HCT116 (cell line): ENCODE data around the gene HYLS1. TPM values are rescaled to one million over a fixed set of nuclear protein-coding genes. Genes with fewer than 3 reads are reported as not detected.
A peak's percentile ranks its signal among the peaks of the same experiment; 100 is the strongest.

Experiments used
- ATAC-seq: fragments of 200-7000 bp; cut with Tn5 transposase; 2 replicates; pipeline ENCODE4 v1.9.1; 2020; ENCODE audit warnings: mild to moderate bottlenecking, moderate library complexity
- BruUV-seq: library from RNA; stranded (reverse); fragments of 400-500 nt; replicated peaks from 2 replicates; lab custom pipeline; 2021; lab: Mats Ljungman, UMichigan
- CTCF ChIA-PET: fragments of 300-600 bp; sonication (Branson Sonifier 250); formaldehyde crosslinking; loops from one replicate; lab custom pipeline; 2021; ENCODE audit warnings: antibody characterized with exemption; lab: Charles Lee
- POLR2A ChIA-PET: fragments of 300-600, 350-600 bp; sonication (Branson Sonifier 250); formaldehyde crosslinking; loops from one replicate; lab custom pipeline; 2021; ENCODE audit warnings: antibody characterized with exemption; lab: Charles Lee
- RAD21 ChIA-PET, 2 experiments: fragments of 300-600 bp; sonication (Branson Sonifier 250); formaldehyde crosslinking; loops; one replicate each; lab custom pipeline; 2023; ENCODE audit warnings: low total read pairs in 2 of 2; ENCODE audit not compliant: uncharacterized antibody in 2 of 2, unreplicated experiment in 2 of 2, low non-redundant PET in 1 of 2; lab: Charles Lee
- DNase-seq: peaks from one replicate; pipeline ENCODE4 v3.0.0-alpha.2; 2010; ENCODE audit warnings: low read depth, low spot score
- H2AFZ ChIP-seq: fragments of 200-600 bp; shearing (Covaris generic), sonication (generic); 2 replicates; pipeline ENCODE4 v1.6.1; 2017; ENCODE audit warnings: low read depth, mixed run types, mixed read lengths, antibody characterized with exemption, low read length; ENCODE audit not compliant: poor library complexity, severe bottlenecking
- H3K27ac ChIP-seq: 2 replicates; pipeline ENCODE4 v1.5.1; 2012; ENCODE audit warnings: low read depth, low read length
- H3K27me3 ChIP-seq: fragments of 200-600 bp; sonication (generic); 2 replicates; pipeline ENCODE4 v1.6.1; 2016; ENCODE audit warnings: mixed run types, low read length, mixed read lengths; ENCODE audit not compliant: insufficient read depth
- H3K36me3 ChIP-seq, 2 experiments: fragments of 200-500 bp in 1 of 2; fragments of 200-600 bp in 1 of 2; sonication (Bioruptor generic) in 1 of 2; sonication (generic) in 1 of 2; 2 replicates each; pipeline versions ENCODE4 v1.5.1 to v1.6.1; 2014 to 2016; ENCODE audit warnings: low read length in 2 of 2, inconsistent platforms in 1 of 2, mixed read lengths in 1 of 2, mixed run types in 1 of 2; ENCODE audit not compliant: insufficient read depth in 2 of 2, control insufficient read depth in 1 of 2
- H3K4me1 ChIP-seq, 2 experiments: fragments of 200-600 bp in 1 of 2; sonication (generic) in 1 of 2; 2 replicates each; pipeline versions ENCODE4 v1.5.1 to v1.6.1; 2012 to 2017; ENCODE audit warnings: low read length in 2 of 2, inconsistent platforms in 1 of 2, mild to moderate bottlenecking in 1 of 2, mixed read lengths in 1 of 2, mixed run types in 1 of 2, moderate library complexity in 1 of 2; ENCODE audit not compliant: insufficient read depth in 2 of 2, control insufficient read depth in 1 of 2
- H3K4me2 ChIP-seq: fragments of 200-600 bp; sonication (generic); 2 replicates; pipeline ENCODE4 v1.6.1; 2017; ENCODE audit warnings: mixed run types, low read length, mixed read lengths
- H3K4me3 ChIP-seq, 2 experiments: fragments of 200-600 bp in 1 of 2; sonication (generic) in 1 of 2; replicated peaks in 1 of 2; 2 replicates each; pipeline ENCODE4 v1.5.1; 2011 to 2016; ENCODE audit warnings: low read length in 2 of 2, control low read depth in 1 of 2, low read depth in 1 of 2, mild to moderate bottlenecking in 1 of 2, mixed read lengths in 1 of 2, mixed run types in 1 of 2
- H3K79me2 ChIP-seq: fragments of 200-600 bp; sonication (generic); 2 replicates; pipeline ENCODE4 v1.6.1; 2017; ENCODE audit warnings: mild to moderate bottlenecking, mixed run types, low read length, moderate library complexity, mixed read lengths; ENCODE audit not compliant: insufficient read depth
- H3K9ac ChIP-seq: fragments of 200-600 bp; sonication (generic); 2 replicates; pipeline ENCODE4 v1.6.1; 2016; ENCODE audit warnings: low read length, mixed read lengths
- H3K9me2 ChIP-seq: fragments of 200-600 bp; sonication (generic), shearing (Covaris generic); 2 replicates; pipeline ENCODE4 v1.6.1; 2017; ENCODE audit warnings: mixed run types, mild to moderate bottlenecking, moderate library complexity; ENCODE audit not compliant: insufficient read depth
- H3K9me3 ChIP-seq, 2 experiments: fragments of 200-500 bp in 1 of 2; fragments of 200-600 bp in 1 of 2; sonication (Bioruptor generic) in 1 of 2; sonication (generic) in 1 of 2; 2 replicates each; pipeline ENCODE4 v1.6.1; 2014 to 2017; ENCODE audit warnings: low read length in 2 of 2, mixed read lengths in 2 of 2, inconsistent platforms in 1 of 2, low read depth in 1 of 2, mild to moderate bottlenecking in 1 of 2, mixed run types in 1 of 2, moderate library complexity in 1 of 2; ENCODE audit not compliant: control insufficient read depth in 1 of 2, insufficient read depth in 1 of 2
- H4K20me1 ChIP-seq: fragments of 200-600 bp; sonication (generic), shearing (Covaris generic); 2 replicates; pipeline ENCODE4 v1.6.1; 2017; ENCODE audit warnings: mixed run types, mild to moderate bottlenecking, moderate library complexity; ENCODE audit not compliant: insufficient read depth
- EZH2phosphoT487 ChIP-seq: fragments of 200-600 bp; IDR thresholded peaks from 2 replicates; pipeline ENCODE4 v1.6.1; 2018; ENCODE audit warnings: antibody characterized with exemption, borderline replicate concordance
- RAD21 ChIP-seq: IDR thresholded peaks from 2 replicates; pipeline ENCODE4 v1.6.1; 2012; ENCODE audit warnings: low read depth, mild to moderate bottlenecking
- YY1 ChIP-seq: IDR thresholded peaks from 2 replicates; pipeline ENCODE4 v1.6.1; 2011; ENCODE audit warnings: low read length, low read depth, moderate library complexity, mild to moderate bottlenecking; ENCODE audit not compliant: insufficient replicate concordance; ENCODE audit errors: extremely low read depth
- intact Hi-C: fragments of 100-400 bp; cut with micrococcal nuclease; formaldehyde crosslinking; loops from 2 replicates; pipeline ENCODE4 v1.10.0; 2022
- total RNA-seq: library from RNA; stranded (reverse); gene quantifications from one replicate; pipeline ENCODE4 v1.2.1, GENCODE V29; 2021; ENCODE audit not compliant: unreplicated experiment
- TF ChIP-seq, protein P1 (sequence below), 3 experiments: fragments of 200-600 bp in 1 of 3; sonication (generic) in 1 of 3; IDR thresholded peaks in 2 of 3; conservative IDR thresholded peaks in 1 of 3; 2 replicates each; pipeline ENCODE4 v1.5.1; 2012 to 2017; ENCODE audit warnings: low read depth in 2 of 3, low read length in 2 of 3, antibody characterized with exemption in 1 of 3, borderline replicate concordance in 1 of 3, control low read depth in 1 of 3, mild to moderate bottlenecking in 1 of 3, mixed read lengths in 1 of 3, mixed run types in 1 of 3, moderate library complexity in 1 of 3; ENCODE audit not compliant: insufficient read depth in 1 of 3

Gene HYLS1
- total RNA-seq, 1 experiment from 2014 or later: 18.9 TPM

- Histone ChIP-seq H3K36me3 (no peaks in the 10 kb centered on the region), H3K27ac (no peak overlapping the region), H2AFZ (peak overlapping the region; percentile 52), H3K9me3 (no peaks in the 10 kb centered on the region), H4K20me1 (no peaks in the 10 kb centered on the region), H3K9ac (no peak overlapping the region), H3K79me2 (no peaks in the 10 kb centered on the region), H3K4me1 (peaks cover 7 to 22% of the 10 kb centered on the region in 2 experiments), H3K27me3 (no peaks in the 10 kb centered on the region), H3K9me2 (no peaks in the 10 kb centered on the region)
- CTCF ChIA-PET: interaction anchor here (0.7 to 1.9 kb wide), 3 partner anchors 10 to 253 kb away, joined by 3 to 19 read pairs (median 3); no protein-coding TSS in a partner anchor
- no TSS peak for BruUV-seq
- intact Hi-C loops: loop anchor here (1.0 to 5.0 kb wide), 2 partner anchors 120 to 252 kb away; partner anchors contain the start of gene CDON
- ATAC-seq: peak; percentile 97
- TF ChIP-seq EZH2phosphoT487 (no peak), YY1 (peak; percentile 15), RAD21 (peak; percentile 70)
- TF ChIP-seq, protein P1, sequence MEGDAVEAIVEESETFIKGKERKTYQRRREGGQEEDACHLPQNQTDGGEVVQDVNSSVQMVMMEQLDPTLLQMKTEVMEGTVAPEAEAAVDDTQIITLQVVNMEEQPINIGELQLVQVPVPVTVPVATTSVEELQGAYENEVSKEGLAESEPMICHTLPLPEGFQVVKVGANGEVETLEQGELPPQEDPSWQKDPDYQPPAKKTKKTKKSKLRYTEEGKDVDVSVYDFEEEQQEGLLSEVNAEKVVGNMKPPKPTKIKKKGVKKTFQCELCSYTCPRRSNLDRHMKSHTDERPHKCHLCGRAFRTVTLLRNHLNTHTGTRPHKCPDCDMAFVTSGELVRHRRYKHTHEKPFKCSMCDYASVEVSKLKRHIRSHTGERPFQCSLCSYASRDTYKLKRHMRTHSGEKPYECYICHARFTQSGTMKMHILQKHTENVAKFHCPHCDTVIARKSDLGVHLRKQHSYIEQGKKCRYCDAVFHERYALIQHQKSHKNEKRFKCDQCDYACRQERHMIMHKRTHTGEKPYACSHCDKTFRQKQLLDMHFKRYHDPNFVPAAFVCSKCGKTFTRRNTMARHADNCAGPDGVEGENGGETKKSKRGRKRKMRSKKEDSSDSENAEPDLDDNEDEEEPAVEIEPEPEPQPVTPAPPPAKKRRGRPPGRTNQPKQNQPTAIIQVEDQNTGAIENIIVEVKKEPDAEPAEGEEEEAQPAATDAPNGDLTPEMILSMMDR (IDR thresholded peaks at IDR 0.05 in 2 of 3, conservative IDR thresholded peaks at IDR 0.05 in 1 of 3; ENCODE audit: borderline replicate concordance in 1 of 3, insufficient read depth in 1 of 3, low read depth in 2 of 3, low read length in 2 of 3): peak; percentile 64 to 96 (median 87)
- TF ChIP-seq, all 23 proteins: peak for 3
- POLR2A ChIA-PET: no interaction called here
- Histone ChIP-seq H3K4me2 (peak overlapping the region; percentile 10; the same call in 1 of the 2 replicates), H3K4me3 (no peak overlapping the region)
- peak; percentile 22 for DNase-seq
- RAD21 ChIA-PET: interaction anchor here in 1 of 2 experiments (1.0 kb wide), 1 partner anchor 252 kb away, joined by 6 read pairs; no protein-coding TSS in a partner anchor
These were observed 54.4 kb downstream of the HYLS1 start for GRCh38 chr11:125941619-125942611.
